Hippocampal formation (tissue), 2 donors: ENCODE data around the gene SAMD8.
A peak's percentile ranks its signal among the peaks of the same experiment; 100 is the strongest.

Source experiments
- DNase-seq, 2 donors: peaks; one replicate each; lab custom pipeline; 2025; lab: John Stamatoyannopoulos, UW

Gene SAMD8

DNA sequence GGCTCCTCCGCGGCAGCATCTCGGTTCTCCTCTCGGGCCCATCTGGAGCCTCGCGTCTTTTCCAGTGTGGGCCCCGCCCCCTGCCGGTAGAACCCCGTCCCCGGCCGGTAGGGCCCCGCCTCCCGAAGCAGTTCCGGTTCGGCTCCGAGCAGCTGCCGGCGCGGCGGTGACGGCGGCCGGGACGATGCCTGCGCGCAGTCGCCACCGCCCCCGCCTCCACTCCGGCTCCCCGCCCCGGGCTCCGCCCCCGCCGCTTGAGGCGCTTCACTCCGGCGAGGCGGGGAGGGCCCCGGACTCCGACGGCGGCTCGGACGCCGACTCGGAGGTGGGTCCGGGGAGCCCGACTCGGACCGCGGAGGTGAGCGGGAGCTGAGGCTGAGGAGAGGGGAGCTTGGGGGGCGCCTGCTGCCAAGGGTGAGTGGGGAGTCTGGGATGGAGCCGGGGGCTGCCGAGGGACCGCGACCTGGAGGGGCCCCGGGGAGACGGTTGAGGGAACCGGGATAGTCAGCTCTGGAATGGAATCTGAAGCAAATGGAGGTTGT, at the start of gene SAMD8:
Gene SAMD8, plus strand, starts transcription at position 292 of the 542 bp plus-strand sequence. CDS start 38,873 bp downstream, outside the sequence.
- DNase-seq = peak; percentile 88 to 95

- DNase-seq = no peak
Measured at GRCh38 chr10:75061709-75062505, 49.5 kb upstream of the SAMD8 start.

DNA sequence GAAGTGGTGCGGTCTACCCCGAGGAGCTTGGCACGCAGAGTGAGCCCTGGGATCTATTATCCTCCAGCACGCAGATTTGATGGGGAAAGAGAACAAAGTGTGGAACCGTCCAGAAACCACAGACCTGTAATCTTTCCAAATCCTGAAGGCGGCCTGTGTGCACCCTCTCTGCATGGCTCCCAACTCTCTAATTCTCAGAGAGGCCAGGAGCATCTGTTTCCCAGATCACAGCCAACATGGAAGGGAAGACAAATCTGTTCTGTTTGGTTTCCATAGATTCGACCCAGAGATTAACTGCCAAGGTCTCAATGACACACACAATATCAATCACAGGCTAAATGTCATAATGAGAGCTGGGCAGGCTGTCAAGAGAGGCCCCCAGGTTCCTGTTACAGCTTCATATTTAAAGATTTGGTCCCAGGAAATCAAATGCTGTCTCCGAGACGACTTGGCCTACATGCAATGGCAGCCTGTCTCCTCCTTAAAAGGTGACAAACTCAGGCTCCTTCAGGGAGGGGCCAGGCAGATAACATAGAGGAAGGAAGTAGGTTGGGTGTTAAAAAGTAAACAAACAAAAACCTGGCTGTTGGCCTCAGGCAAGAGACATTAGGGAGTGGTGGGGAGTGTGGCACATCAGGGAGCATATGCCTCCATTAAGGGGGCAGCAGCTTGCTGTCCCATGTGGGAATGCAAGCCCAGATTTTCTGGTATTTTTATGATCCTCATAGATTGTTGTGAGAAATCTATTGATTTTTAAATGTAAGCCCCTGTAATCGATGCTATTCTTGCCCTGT, 48.8 kb upstream of the SAMD8 start:
- DNase-seq = no peak

DNA sequence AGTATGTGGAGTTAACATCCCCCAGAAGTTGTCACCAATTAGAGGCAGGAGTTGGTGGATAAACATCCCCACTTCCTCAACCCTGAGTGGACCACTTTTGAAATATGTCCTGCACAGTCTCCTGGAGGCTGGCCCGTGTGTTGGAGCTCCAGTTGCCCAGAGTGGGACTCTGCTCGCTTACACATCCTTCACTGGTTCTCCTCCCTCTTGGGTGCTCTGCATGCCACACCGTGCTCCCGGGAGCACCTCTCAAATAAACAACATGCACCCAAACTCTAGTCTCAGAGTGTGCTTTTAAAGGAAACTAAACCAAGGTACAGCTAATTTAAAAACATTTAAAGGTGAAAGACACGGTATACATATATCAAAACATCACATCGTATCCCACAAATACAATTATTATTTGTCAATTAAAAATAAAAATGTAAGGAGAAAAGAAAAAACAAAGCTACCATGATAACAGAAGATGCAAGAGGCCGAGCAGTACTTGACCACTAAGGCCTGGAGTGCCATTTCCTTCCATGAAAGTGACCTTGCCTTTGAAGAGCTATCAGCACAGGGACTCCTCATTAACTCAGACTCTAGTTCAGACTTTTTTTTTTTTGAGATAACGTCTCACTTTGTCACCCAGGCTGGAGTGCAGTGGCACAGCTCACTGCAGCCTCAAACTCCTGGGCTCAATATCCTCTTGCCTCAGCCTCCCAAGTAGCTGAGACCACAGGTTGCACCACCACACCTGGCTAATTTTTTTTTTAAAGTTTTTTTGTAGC, 47.8 kb upstream of the SAMD8 start:
- no peak for DNase-seq

- no peak for DNase-seq
Measured at GRCh38 chr10:75065076-75065475, 46.4 kb upstream of the SAMD8 start.

DNA sequence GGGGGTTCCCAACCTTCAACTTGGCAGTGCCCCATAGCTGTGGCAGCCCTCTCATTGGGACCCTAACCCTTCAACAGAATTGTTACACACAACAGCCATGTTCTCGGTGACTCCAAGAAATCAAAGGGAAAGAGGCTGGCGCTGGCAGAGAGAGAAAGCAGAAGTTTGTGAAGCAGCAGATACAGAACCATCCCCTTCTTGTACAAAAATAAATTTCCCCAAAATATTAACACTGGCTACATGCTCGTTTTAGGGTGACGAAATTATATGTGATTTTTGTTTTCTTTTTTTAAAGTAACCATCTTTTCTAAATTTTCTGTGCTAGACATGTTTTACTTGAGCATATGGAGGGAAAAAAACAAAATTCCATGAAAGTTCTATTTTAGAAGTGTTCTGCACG, 45.2 kb upstream of the SAMD8 start:
- DNase-seq = no peak

DNA sequence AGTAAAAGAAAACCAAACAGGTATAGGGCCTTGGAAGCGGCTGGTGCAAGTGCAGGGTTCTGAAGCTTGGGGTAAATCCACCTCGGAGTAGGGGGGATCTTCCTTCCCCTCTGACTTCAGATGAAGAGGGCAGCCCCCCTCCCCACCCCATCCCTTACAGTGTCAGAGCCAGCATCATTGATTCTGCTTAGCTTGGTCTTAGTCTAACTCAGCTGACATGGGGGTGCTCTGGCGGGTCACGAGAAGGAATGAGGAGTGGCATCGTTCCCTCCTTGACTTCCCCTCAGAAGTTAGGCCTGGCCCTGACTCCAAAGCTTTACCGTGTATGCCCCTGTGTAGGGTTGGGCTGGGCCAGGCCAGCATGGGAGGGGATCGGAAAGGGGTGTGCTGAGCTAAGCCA, 44.2 kb upstream of the SAMD8 start:
- no peak for DNase-seq

- no peak for DNase-seq
Measured at GRCh38 chr10:75068523-75068922, 42.9 kb upstream of the SAMD8 start.

DNA sequence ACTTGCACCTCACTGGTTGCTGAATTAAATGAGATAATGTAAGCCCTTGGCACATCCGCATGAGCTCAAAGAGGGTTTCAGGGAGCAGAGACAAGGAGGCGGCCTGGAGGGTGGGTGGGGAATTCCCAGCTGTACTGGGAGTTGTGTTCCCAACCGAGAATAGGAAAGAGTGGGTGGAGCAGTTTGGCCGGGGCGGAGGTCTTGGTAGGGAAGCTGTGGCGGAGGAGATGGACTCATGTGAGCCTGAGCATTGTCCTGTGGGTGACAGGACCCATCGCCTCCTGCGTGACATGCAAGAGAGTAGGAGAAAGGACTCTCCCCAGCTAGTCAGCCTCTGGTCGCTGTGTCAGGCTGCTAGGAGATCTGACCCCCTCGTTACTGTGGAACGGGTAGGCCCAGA, 41.0 kb upstream of the SAMD8 start:
- DNase-seq = no peak

- no peak for DNase-seq
Measured at GRCh38 chr10:75070961-75071428, 40.5 kb upstream of the SAMD8 start.

- DNase-seq = no peak
Measured at GRCh38 chr10:75071756-75072155, 39.7 kb upstream of the SAMD8 start.

GRCh38 chr10:75072727-75073126, 38.7 kb upstream of the SAMD8 start:
- no peak for DNase-seq

DNA sequence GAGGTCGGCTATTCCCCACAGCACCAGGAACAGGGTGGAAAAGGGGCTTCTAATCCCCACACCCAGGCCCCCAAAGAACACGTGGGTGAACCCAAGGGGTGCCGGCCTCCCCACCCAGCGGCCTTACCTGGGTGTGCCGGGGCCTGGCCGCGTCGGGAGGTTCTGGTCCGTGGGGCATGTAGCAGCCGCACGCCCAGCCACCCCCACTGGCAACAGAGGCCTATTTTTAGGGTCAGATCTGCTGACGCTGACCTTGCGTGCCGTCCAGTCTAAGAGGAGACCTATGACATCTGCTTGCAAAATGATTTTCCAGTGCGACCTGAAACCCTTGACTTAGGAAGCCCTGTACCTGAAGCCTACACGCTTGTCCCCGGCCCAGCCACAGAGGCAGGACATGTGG, 38.0 kb upstream of the SAMD8 start:
- no peak for DNase-seq

DNA sequence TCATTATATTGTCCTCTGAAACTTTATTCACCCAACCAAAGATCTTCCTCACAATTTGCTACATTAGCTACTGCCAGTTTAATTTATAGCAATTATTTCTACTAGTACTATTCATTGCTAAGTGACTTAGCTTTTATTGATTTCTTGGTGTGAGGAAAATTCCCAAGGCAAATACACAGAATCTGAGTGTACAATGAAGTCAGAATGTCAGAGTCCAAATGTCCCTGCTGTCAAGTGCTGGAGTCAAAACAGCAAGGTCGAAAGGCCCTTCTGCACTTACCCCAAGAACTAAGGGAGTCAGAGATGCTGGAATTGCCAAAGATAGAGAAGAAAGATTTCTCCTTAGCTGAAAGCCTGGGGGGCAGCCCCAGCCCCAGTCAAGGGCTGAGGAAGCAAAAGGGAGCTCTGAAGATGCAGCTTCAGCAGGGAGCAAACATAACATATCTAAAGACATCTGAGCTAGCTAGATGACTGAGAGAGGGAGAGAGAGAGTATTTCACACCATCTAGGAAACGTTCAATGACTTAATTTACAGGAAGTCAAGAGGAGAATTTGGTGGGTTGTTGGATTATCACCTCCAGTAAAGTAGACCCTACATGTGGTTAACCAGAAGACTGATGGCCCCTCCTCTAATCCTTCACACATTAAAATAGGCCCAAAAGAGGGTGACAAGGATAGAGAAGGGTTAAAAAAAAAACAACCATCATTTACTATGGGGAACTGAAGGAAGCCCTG, 36.6 kb upstream of the SAMD8 start:
- no peak for DNase-seq

DNA sequence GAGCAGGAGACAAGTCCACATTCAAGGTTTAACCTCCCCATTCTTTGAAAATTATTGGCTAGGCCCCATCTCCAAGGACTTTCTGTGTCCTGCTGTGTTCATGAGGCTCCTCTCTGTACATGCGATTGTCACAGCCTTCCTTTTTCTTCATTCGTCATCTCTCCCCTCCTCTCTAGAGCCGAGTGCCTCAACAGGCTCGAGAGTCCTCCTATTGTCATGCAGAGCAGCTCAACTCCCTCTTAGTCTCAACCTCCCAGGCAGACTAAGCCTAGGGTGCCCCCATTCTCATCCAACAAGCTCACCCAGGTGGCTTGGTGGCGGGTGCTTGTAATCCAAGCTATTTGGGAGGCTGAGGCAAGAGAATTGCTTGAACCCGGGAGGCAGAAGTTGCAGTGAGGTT, 35.1 kb upstream of the SAMD8 start:
- DNase-seq = no peak

GRCh38 chr10:75079436-75080083, 31.9 kb upstream of the SAMD8 start:
- DNase-seq = no peak

DNA sequence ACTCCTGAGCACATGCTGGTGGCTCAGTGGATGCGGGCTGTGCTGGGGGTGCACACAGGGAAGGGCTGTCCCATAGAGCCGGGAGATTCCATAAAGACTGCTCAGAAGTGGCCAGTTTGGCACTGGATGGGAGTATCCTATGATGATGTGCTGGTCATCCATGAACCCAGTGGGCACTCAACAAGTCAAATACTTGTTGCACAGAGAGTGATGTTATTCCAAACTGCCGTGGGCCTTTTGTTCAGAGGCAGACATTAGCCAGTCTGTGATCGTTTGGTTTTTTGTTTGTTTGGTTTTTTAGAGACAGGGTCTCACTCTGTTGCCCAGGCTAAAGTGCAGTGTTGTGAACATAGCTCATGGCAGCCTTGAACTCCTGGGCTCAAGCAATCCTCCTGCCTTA, 30.9 kb upstream of the SAMD8 start:
- DNase-seq = no peak

- no peak for DNase-seq
Measured at GRCh38 chr10:75081379-75081778, 30.1 kb upstream of the SAMD8 start.

DNA sequence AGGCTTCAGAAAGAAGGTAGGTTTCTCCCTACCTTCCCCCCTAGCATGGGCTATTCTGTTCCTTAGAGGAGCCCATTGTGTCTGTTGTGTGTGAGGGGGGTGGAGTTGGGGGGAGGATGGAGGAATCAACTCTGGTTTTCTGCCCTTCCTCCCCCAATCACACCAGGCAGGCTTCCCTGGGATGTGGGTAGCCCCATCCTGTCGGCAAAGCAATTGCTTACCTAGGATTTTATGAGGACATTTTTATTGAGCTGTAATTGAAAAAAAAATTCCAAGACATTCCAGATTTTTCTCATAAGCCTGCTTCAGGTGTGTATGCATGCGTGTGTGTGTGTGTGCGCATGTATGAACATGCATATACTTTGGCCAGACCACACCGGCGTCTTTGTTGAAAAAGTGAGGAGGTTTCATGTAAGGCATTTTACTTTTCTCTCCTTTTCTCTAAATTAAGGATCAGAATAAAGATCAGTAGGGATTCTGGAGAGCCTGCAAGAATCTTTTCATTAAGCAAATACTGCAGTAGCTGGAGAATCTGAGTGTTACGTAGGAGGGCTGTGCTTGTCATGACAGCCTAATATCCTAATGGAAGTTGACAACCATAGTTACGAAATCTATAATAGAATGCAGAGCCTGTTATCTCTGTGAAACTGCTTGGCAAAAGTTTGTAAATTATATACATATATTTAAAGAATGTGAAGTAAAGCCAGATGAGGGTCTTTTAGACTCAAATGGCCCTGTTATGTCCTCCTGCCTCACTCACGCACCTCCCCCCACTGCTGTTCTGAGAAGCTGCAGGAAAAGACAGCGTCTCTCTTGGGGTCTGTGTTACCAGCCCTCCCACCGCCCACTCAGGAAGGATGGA, 27.3 kb upstream of the SAMD8 start:
- DNase-seq = no peak

DNA sequence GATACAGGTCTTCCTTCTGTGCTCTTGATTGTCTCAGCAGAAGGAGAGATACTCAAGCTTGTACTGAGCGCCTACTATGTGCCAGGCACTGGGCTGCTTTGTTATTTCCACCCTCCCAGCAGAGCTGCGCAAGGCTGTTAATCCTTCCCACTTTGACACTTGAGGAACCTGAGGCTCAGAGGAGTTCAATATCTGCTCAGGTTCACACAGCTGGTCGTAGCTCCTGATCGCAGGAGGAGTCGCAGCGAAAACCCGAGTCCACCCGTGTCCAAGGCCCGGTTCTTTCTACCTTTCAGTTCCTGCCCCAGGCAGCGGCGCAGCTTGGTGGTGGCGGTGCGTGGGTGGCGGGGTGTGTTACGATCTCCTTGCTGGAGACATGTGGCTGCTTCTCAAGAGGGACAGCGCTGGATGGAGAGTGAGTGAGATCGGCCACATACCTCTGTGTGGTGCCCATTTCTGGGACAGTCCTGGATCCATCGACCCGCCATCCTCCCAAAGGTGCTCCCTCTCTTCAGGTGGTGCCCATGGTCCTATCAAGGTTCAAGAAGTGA, 26.5 kb upstream of the SAMD8 start:
- DNase-seq = no peak
